Measurements from ENCODE around the gene ATP10A. TPM values are rescaled to one million over a fixed set of nuclear protein-coding genes. Genes with fewer than 3 reads are reported as not detected.

ATP10A gene
- total RNA-seq, 1 experiment from 2014 or later, result 3.9 TPM

DNA sequence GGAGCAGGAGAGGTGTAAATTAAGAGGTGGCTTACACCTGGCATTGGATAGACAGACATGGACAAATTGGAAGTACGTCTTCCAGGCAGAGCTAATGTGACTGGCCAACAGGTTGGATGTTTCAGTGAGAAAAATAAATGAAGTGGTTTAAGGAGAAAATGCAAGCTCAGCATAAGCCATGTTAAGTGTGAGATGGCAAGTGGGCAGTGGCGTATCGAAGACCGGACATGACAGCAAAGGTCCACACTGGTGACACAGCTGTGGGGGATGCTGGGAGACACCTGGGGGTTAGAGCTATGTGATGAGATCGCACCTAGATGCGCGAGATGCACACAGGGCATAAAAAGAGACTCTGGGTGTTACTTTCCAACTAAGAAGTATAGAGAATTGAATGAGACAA is 3.7 kb upstream of the ATP10A start:
- H3K4me3 Mint-ChIP-seq, result no peak overlapping the region
- WGBS (ENCODE audit: extremely low coverage, insufficient read length, low lambda C conversion rate), result no CpG with 5 or more reads among the region's 7 CpGs
- H3K27ac Mint-ChIP-seq, result no peak overlapping the region

More for the DNA sequence above, 3.7 kb upstream of the ATP10A start:
- Histone ChIP-seq H3K79me1 (ENCODE audit: insufficient read depth, low read depth, low read length, poor library complexity, severe bottlenecking) (no peaks in the 10 kb centered on the region), H3K56ac (ENCODE audit: insufficient read length, low read depth, low read length) (no peak overlapping the region), H4K8ac (replicated peaks; ENCODE audit: insufficient read length, low read depth, low read length) (no peak overlapping the region), H3K18ac (ENCODE audit: insufficient read length, low read depth, low read length) (no peak overlapping the region), H4K20me1 (ENCODE audit: control insufficient read depth, insufficient read depth, insufficient read length) (no peaks in the 10 kb centered on the region), H3K9ac (ENCODE audit: extremely low read depth, insufficient read length, low read length) (no peak overlapping the region), H2BK15ac (ENCODE audit: low read depth, low read length) (no peak overlapping the region), H3K27me3 (ENCODE audit: insufficient read depth, low read length) (peaks cover 15% of the 10 kb centered on the region; the same call in 1 of the 2 replicates), H3K14ac (ENCODE audit: insufficient read depth, low read length) (no peak overlapping the region), H3T11ph (ENCODE audit: low read length) (no peak overlapping the region), H2BK120ac (ENCODE audit: low read depth, low read length, poor library complexity, severe bottlenecking) (no peak overlapping the region), H3K79me2 (ENCODE audit: insufficient read depth, low read length) (no peaks in the 10 kb centered on the region), H2BK12ac (ENCODE audit: insufficient read length, low read depth, low read length) (no peak overlapping the region), H2BK5ac (ENCODE audit: insufficient read length, low read length) (no peak overlapping the region), H3K4ac (ENCODE audit: low read depth, low read length) (no peak overlapping the region), H2AFZ (ENCODE audit: low read length) (no peak overlapping the region), H3K23ac (ENCODE audit: insufficient read length, low read depth, low read length) (no peak overlapping the region), H4K91ac (ENCODE audit: insufficient read length, low read depth, low read length) (no peak overlapping the region), H3K23me2 (ENCODE audit: insufficient read length, low read depth, low read length, poor library complexity, severe bottlenecking) (peaks cover 12% of the 10 kb centered on the region), H3K27ac (ENCODE audit: insufficient read length, low read depth, low read length) (no peak overlapping the region), H3K4me1 (ENCODE audit: insufficient read depth, low read length) (peaks cover 2% of the 10 kb centered on the region; the same call in 1 of the 2 replicates), H2BK20ac (ENCODE audit: low read depth, low read length, poor library complexity, severe bottlenecking) (no peak overlapping the region), H3K4me2 (ENCODE audit: insufficient read depth, insufficient read length, low read length) (no peak overlapping the region), H4K5ac (ENCODE audit: insufficient read length, low read depth, low read length) (no peak overlapping the region), H2AK5ac (ENCODE audit: insufficient read length, low read length) (no peak overlapping the region), H3K9me3 (ENCODE audit: control insufficient read depth, low read depth, low read length) (no peaks in the 10 kb centered on the region)
- Mint-ChIP-seq H3K27me3 (ENCODE audit: low read depth) (peaks cover 48% of the 10 kb centered on the region), H3K4me1 (peaks cover 11% of the 10 kb centered on the region in 2 experiments), H3K9me3 (peaks cover 0 to 4% of the 10 kb centered on the region in 2 experiments; a peak in 2 of 5 replicates), H3K36me3 (ENCODE audit: insufficient read depth in 1 of 3, low read depth in 3 of 3) (peaks cover 0 to 8% (median 0%) of the 10 kb centered on the region in 3 experiments; a peak in 2 of 7 replicates)
- no peak for DNase-seq
- TF ChIP-seq CTCF (conservative IDR thresholded peaks at IDR 0.05), result no peak
